Heart left ventricle (tissue), 16 donors: Measurements from ENCODE around the gene CHRNG. TPM values are rescaled to one million over a fixed set of nuclear protein-coding genes. Genes with fewer than 3 reads are reported as not detected.

Source experiments
- ATAC-seq, 4 donors: fragments of 200-7000 bp; cut with Tn5 transposase; one replicate each; pipeline ENCODE4 v1.9.1; 2020 to 2022; ENCODE audit warnings: moderate library complexity in 4 of 4, mild to moderate bottlenecking in 3 of 4, moderate number of reproducible peaks in 1 of 4
- DNase-seq, 5 donors: peaks; one replicate each; pipeline ENCODE4 v3.0.0-alpha.2; 2020
- H3K27ac ChIP-seq, 12 donors: fragments of 200-600 bp; sonication (generic) in 4 of 12; one replicate each; pipeline versions ENCODE4 v1.5.0 to v1.8.0; 2016 to 2022; ENCODE audit warnings: mild to moderate bottlenecking in 2 of 12
- H3K27me3 ChIP-seq, 9 donors: fragments of 200-600 bp; sonication (generic) in 2 of 9; one replicate each; pipeline versions ENCODE4 v1.5.1 to v1.8.0; 2016 to 2022; ENCODE audit warnings: mild to moderate bottlenecking in 3 of 9
- H3K36me3 ChIP-seq, 9 donors: fragments of 200-600 bp; sonication (generic) in 2 of 9; one replicate each; pipeline versions ENCODE4 v1.5.0 to v1.8.0; 2018 to 2022; ENCODE audit warnings: mild to moderate bottlenecking in 2 of 9
- H3K4me1 ChIP-seq, 12 donors: fragments of 200-600 bp; sonication (generic) in 4 of 12; one replicate each; pipeline versions ENCODE4 v1.5.0 to v1.8.0; 2016 to 2022; ENCODE audit warnings: mild to moderate bottlenecking in 3 of 12
- H3K4me3 ChIP-seq, 12 donors: fragments of 200-600 bp; sonication (generic) in 4 of 12; one replicate each; pipeline versions ENCODE4 v1.5.0 to v1.8.0; 2017 to 2022; ENCODE audit warnings: mild to moderate bottlenecking in 9 of 12, moderate library complexity in 4 of 12
- H3K9me3 ChIP-seq, 12 donors: fragments of 200-600 bp; sonication (generic) in 4 of 12; one replicate each; pipeline versions ENCODE4 v1.5.0 to v1.8.0; 2016 to 2022; ENCODE audit warnings: mild to moderate bottlenecking in 1 of 12
- CTCF ChIP-seq, 12 donors: fragments of 200-600 bp; sonication (generic) in 4 of 12; IDR thresholded peaks; one replicate each; pipeline versions ENCODE4 v1.5.0 to v1.8.0; 2018 to 2022; ENCODE audit warnings: antibody characterized with exemption in 12 of 12, mild to moderate bottlenecking in 5 of 12
- POLR2A ChIP-seq, 2 donors: fragments of 450-650 bp; IDR thresholded peaks; one replicate each; pipeline ENCODE4 v1.6.1; 2017; ENCODE audit warnings: antibody characterized with exemption in 2 of 2, mild to moderate bottlenecking in 2 of 2, moderate library complexity in 2 of 2
- WGBS, 4 donors: extraction: QIAGEN DNeasy Blood & Tissue Kit in 2 of 4; methylation state at CpG; one replicate each; pipeline versions ENCODE4 v1.1.5 to v1.1.7; 2013 to 2018; 5-methylcytosine and 5-hydroxymethylcytosine counted together
- intact Hi-C, 10 donors: fragments of 100-400 bp; cut with DNase I; formaldehyde crosslinking; loops; one replicate each; pipeline versions ENCODE4 v1.11.1 to v1.14.2; 2022
- polyA plus RNA-seq, 2 donors: library from polyadenylated mRNA; stranded (reverse); fragments of 200-250 nt; gene quantifications; one replicate each; pipeline ENCODE4 v1.2.3, GENCODE V29; 2013
- total RNA-seq, 9 donors: library from RNA; depleted of rRNA in 2 of 9; stranded (reverse); fragments of >200 nt in 2 of 9; fragmentation: NEBNext Ultra II Directional in 3 of 9; extraction: Animal tissue kit (Norgen Biotek cat#: 25700) in 3 of 9; gene quantifications; one replicate each; pipeline versions ENCODE4 v1.1.0 to v1.2.4, GENCODE V29; 2016 to 2023
- donor health status: ischemic (EF 13 %, LVEDD 7.1; RV severe dilation, severe dysfunction).
- donor health status: healthy with polysubstance abuse.
- donor health status: DM: no; HTN: yes; CAD: no.
- donor health status: DM: no; HTN: no; CAD: no.
- donor health status: ischemic (EF 25% LVEDD 6.9; RV normal size, moderate dysfunction).
- donor health status: ischemic (EF 25% LVEDD 5.7; RV mildly dilated, moderate dysfunction).
- donor health status: healthy.
- donor health status: DM: yes; HTN: yes; CAD: no.
- donor health status: ischemic (EF 35%, LVEDD 5.7; RV mildly dilated, moderate dysfunction).
- donor health status: nonischemic (EF 11% LVEDD 7.7; RV severe dilation, severe dysfunction).
- donor health status: DM: yes; HTN: yes; CAD: no.
- donor health status: PGD.
- donor health status: ischemic (EF 29% LVEDD 5.4; RV normal size, mild dysfunction).
- donor health status: nonischemic (EF 23%, LVEDD 6.1; RV moderate dilation, normal function).

Gene CHRNG
- total and polyA plus RNA-seq, 11 donors = not detected

GRCh38 chr2:232588680-232589585 is 49.4 kb downstream of the CHRNG start:
- intact Hi-C loops = no loop called here
- Histone ChIP-seq H3K27me3 (no peaks in the 10 kb centered on the region), H3K4me3 (no peak overlapping the region), H3K36me3 (peaks cover 0 to 6% (median 0%) of the 10 kb centered on the region in 9 donors), H3K27ac (peak overlapping the region in 5 of 12 donors; percentile 6 to 58 (median 13)), H3K4me1 (peaks cover 0 to 25% (median 8%) of the 10 kb centered on the region in 12 donors), H3K9me3 (peaks cover 0 to 5% (median 0%) of the 10 kb centered on the region in 12 donors)
- 76 to 84% (median 82%) methylated on average over 18 of the region's 18 CpGs for WGBS, 4 donors
- no peak for TF ChIP-seq CTCF (IDR thresholded peaks at IDR 0.05)
- TF ChIP-seq POLR2A (IDR thresholded peaks at IDR 0.05) = no peak
- peak; percentile 21 to 60 (median 58) for ATAC-seq
- peak in 3 of 5 donors; percentile 34 to 62 (median 49) for DNase-seq

GRCh38 chr2:232592772-232593395 is 53.4 kb downstream of the CHRNG start:
- no peak overlapping the region for H3K4me3 ChIP-seq
- TF ChIP-seq POLR2A (IDR thresholded peaks at IDR 0.05) = no peak
- no peak for TF ChIP-seq CTCF (IDR thresholded peaks at IDR 0.05)
- no peak for DNase-seq
- H3K27me3 ChIP-seq = no peaks in the 10 kb centered on the region
- H3K9me3 ChIP-seq = no peaks in the 10 kb centered on the region
- peak overlapping the region in 4 of 12 donors; percentile 5 to 73 (median 60) for H3K27ac ChIP-seq
- peaks cover 0 to 25% (median 6%) of the 10 kb centered on the region in 12 donors for H3K4me1 ChIP-seq
- 77 to 86% (median 80%) methylated on average over 3 of the region's 3 CpGs for WGBS, 4 donors
- H3K36me3 ChIP-seq = no peaks in the 10 kb centered on the region
- ATAC-seq = peak; percentile 47 to 81 (median 64)
- intact Hi-C loops = no loop called here

DNA sequence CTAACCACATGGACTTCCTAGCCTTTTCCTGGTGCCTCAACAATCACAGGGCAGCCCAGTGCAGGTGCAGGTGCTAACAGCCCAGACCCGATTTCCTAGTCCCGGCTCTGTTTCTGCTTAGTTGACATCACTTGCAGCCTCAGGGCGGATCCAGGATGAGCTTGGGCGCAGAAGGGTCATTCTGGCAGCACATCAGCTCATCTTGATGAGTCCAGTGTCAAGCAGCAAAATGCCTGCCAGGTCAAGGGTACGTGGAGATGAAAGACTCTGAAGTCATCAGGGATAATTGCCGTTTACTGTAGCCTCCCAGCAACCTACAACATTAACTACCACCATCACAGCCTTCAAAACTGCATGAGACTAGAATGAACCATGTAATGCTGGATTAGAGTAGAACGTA is 54.5 kb downstream of the CHRNG start:
- no peak for DNase-seq
- intact Hi-C loops = no loop called here
- no peak for ATAC-seq
- Histone ChIP-seq H3K36me3 (no peaks in the 10 kb centered on the region), H3K4me3 (no peak overlapping the region), H3K27ac (no peak overlapping the region), H3K4me1 (peaks cover 0 to 18% (median 4%) of the 10 kb centered on the region in 12 donors), H3K9me3 (no peaks in the 10 kb centered on the region), H3K27me3 (no peaks in the 10 kb centered on the region)
- WGBS, 4 donors = 76 to 93% (median 85%) methylated on average over 7 of the region's 7 CpGs
- TF ChIP-seq POLR2A (IDR thresholded peaks at IDR 0.05) (no peak), CTCF (IDR thresholded peaks at IDR 0.05) (no peak)

Other genes with a start within 250 kb of the CHRNG start
- gene ALPP, start 160.9 kb upstream of the CHRNG start, total RNA-seq = not detected
- gene ALPP, start 160.9 kb upstream of the CHRNG start, polyA plus RNA-seq = not detected
- gene ALPG, start 132.8 kb upstream of the CHRNG start, total RNA-seq = not detected
- gene ALPG, start 132.8 kb upstream of the CHRNG start, polyA plus RNA-seq = not detected
- not detected for gene ALPI, start 83.5 kb upstream of the CHRNG start, total RNA-seq
- gene ALPI, start 83.5 kb upstream of the CHRNG start, polyA plus RNA-seq = not detected
- gene ECEL1, start 51.9 kb upstream of the CHRNG start, total RNA-seq = 1 to 10 TPM in 1 of 9 donors, under 1 TPM in 6, not detected in 2; 0.20 to 1.2 (median 0.30) TPM
- gene ECEL1, start 51.9 kb upstream of the CHRNG start, polyA plus RNA-seq = 1 to 10 TPM in 1 of 2 donors, not detected in 1; 1.4 TPM
- under 1 TPM in 4 of 9 donors, not detected in 5; 0.12 to 0.25 (median 0.15) TPM for gene PRSS56, start 19.3 kb upstream of the CHRNG start, total RNA-seq
- under 1 TPM in 1 of 2 donors, not detected in 1; 0.11 TPM for gene PRSS56, start 19.3 kb upstream of the CHRNG start, polyA plus RNA-seq
- gene CHRND, start 13.5 kb upstream of the CHRNG start, total RNA-seq = not detected
- gene CHRND, start 13.5 kb upstream of the CHRNG start, polyA plus RNA-seq = not detected
- gene TIGD1, start 10.9 kb downstream of the CHRNG start, total RNA-seq = 1 to 10 TPM in 8 of 9 donors, under 1 TPM in 1; 0.99 to 3.8 (median 1.6) TPM
- 1 to 10 TPM; 1.6 to 2.1 TPM for gene TIGD1, start 10.9 kb downstream of the CHRNG start, polyA plus RNA-seq
- 10 to 100 TPM; 15.3 to 49.8 (median 38.8) TPM for gene EIF4E2, start 11.0 kb downstream of the CHRNG start, total RNA-seq
- gene EIF4E2, start 11.0 kb downstream of the CHRNG start, polyA plus RNA-seq = 10 to 100 TPM; 36.1 to 54.0 TPM
- 10 to 100 TPM in 7 of 9 donors, 1 to 10 TPM in 2; 9.0 to 44.8 (median 20.7) TPM for gene EFHD1, start 93.9 kb downstream of the CHRNG start, total RNA-seq
- 10 to 100 TPM in 1 of 2 donors, 1 to 10 TPM in 1; 9.0 to 26.8 TPM for gene EFHD1, start 93.9 kb downstream of the CHRNG start, polyA plus RNA-seq
- gene GIGYF2, start 157.6 kb downstream of the CHRNG start, total RNA-seq = 10 to 100 TPM; 48.0 to 78.1 (median 61.3) TPM
- gene GIGYF2, start 157.6 kb downstream of the CHRNG start, polyA plus RNA-seq = 10 to 100 TPM; 25.3 to 29.8 TPM
- not detected for gene KCNJ13, start 236.9 kb downstream of the CHRNG start, total RNA-seq
- not detected for gene KCNJ13, start 236.9 kb downstream of the CHRNG start, polyA plus RNA-seq